ENCODE measurements around the gene CTNND2. TPM values are rescaled to one million over a fixed set of nuclear protein-coding genes. Genes with fewer than 3 reads are reported as not detected.
"Not testable (repeated sequence)": the region's sequence is repeated elsewhere in the genome, so short reads cannot be mapped to it uniquely, and the experiment has no call there.

Gene CTNND2
- total RNA-seq, 1 donor from 2014 or later = 1.1 TPM

GRCh38 chr5:11869203-11869602 lies 35.0 kb downstream of the CTNND2 start:
- DNase-seq (ENCODE audit: low spot score) (no peak), ATAC-seq (no peak)

DNA sequence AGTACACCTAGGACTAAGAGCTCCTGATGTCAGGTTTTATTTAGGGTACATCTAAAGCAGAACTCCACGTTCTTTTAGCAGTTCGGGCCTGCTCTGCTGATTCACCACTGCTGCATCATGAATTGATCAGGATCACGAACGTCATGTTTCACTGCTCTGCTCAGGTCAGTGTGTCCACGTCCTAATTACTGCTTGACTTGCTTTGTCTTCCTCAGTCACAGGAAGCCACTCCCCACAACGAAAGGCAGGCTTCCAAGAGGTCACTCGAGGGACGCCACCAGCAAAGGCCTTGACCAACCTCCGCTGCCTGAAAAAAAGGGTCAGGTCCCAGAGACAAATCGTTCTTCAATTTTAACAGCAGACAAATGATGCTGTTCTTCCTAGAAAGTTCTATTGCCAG lies 40.3 kb downstream of the CTNND2 start:
- no peak for DNase-seq (ENCODE audit: low spot score)
- no peak for ATAC-seq

DNA sequence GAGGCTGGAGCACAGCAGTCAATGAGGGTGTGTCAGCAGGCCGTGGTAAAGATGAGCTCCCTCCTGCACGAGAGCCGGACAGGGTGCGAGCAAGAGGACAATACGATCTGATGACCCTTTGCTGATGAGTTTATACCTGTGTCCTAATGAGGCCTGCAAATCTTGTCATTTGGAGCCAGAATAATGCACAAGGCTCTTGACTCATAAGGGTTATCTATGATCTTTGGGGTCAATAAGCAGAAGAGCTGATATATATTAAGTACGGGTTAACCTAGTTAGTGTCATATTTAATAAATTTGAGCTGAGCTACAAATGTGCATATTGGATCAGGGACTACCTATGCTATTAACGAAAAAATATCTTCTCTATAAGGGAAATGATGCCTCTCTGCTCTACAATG lies 46.9 kb downstream of the CTNND2 start:
- no peak for DNase-seq (ENCODE audit: low spot score)

GRCh38 chr5:11854936-11855335 lies 49.3 kb downstream of the CTNND2 start:
- DNase-seq (ENCODE audit: low spot score) = no peak
- ATAC-seq = no peak

More for the DNA sequence above, 46.9 kb downstream of the CTNND2 start:
- no peak for ATAC-seq

- ATAC-seq = no peak
Measured at GRCh38 chr5:11853796-11854195, 50.5 kb downstream of the CTNND2 start.

GRCh38 chr5:11853140-11853539 lies 51.1 kb downstream of the CTNND2 start:
- ATAC-seq (no peak), DNase-seq (ENCODE audit: low spot score) (no peak)

More at GRCh38 chr5:11853796-11854195, 50.5 kb downstream of the CTNND2 start:
- DNase-seq (ENCODE audit: low spot score) = no peak

GRCh38 chr5:11852717-11853087 lies 51.5 kb downstream of the CTNND2 start:
- ATAC-seq = no peak

DNA sequence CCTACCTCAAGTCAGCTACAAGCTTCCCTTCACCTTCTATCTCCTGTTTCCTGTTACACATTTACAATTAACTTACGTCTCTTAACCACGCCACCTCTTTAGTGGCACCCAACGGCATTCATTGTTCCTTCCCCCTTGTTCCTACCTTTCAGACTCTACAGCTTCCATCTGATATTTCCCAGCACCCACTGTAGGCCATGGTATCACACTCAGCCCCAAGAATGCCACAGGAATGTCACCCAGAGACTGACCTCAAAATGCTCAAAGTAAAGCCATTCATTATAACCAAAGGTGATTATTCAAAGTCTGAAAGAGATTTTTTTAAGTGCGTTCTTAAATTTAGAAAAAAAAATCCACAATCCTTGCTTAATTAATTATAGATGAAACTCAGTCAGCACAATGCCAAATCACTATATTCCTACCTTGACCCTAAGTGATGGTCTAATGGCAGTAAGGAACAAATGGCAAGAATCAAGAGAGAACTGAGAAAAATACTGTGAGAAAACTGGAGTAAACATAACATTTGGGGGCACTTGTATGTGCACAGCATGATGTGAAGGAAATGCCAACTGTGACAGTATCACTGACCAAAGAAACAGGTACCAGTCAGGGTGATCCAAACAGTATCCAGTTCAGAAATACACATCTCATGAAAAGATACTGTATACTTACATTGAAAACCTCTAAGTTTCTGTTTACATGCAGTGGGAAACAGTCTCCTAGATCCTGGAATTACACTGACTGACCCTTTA lies 52.1 kb downstream of the CTNND2 start:
- ATAC-seq = no peak

More at GRCh38 chr5:11852717-11853087, 51.5 kb downstream of the CTNND2 start:
- no peak for DNase-seq (ENCODE audit: low spot score)

DNA sequence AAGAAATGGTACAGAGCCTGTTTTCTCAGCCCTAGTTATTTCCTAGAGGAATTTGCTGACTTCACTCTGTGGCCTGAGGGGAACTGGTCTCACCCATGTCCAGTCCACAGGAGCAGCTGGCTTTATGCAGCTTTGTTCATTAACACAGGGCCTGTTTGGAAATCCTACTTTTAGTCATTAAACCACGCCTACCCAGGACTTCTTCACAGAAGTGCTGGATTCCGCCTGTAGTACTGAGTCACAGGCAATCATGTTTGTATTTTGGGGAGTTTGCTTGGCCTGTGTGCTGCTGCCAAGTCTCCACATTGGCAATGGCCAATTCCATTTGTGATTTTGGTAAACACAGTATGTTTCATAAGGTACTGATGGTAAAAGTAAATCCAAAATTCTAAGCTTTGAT lies 52.8 kb downstream of the CTNND2 start:
- peak; percentile 27 for ATAC-seq
- no peak for DNase-seq (ENCODE audit: low spot score)

More for the DNA sequence above, 52.1 kb downstream of the CTNND2 start:
- DNase-seq (ENCODE audit: low spot score) = no peak

DNA sequence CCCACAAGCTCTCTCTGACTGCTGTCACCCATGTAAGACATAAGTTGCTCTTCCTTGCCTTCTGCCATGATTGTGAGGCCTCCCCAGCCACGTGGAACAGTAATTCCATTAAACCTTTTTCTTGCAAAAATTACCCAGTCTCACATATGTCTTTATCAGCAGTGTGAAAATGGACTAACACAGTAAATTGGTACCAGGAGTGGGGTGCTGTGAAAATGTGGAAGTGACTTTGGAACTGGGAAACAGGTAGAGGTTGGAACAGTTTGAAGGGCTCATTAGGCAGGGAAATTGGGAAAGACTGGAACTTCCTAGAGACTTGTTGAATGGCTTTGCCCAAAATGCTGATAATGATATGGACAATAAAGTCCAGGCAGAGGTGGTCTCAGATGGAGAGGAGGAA lies 75.7 kb downstream of the CTNND2 start:
- not testable (repeated sequence) for DNase-seq (ENCODE audit: low spot score); ATAC-seq

DNA sequence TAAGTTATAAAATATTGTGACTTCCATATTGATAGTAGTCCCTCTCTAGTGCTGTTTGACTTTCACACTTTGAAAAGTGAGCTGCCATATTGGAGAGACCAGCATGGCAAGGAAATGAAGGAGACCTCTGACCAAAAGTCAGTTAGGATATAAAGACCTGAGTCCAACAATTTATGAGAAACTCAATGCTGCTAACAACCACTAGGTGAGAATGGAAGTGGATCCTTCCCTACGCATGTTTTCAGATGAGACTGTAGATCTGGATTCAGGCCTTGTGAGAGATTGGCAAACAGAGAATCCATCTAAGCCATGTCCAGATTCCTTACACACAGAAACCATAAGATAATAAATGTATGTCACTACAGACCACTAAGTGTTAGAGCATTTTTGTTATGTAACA lies 81.6 kb downstream of the CTNND2 start:
- DNase-seq (ENCODE audit: low spot score) (no peak), ATAC-seq (no peak)

DNA sequence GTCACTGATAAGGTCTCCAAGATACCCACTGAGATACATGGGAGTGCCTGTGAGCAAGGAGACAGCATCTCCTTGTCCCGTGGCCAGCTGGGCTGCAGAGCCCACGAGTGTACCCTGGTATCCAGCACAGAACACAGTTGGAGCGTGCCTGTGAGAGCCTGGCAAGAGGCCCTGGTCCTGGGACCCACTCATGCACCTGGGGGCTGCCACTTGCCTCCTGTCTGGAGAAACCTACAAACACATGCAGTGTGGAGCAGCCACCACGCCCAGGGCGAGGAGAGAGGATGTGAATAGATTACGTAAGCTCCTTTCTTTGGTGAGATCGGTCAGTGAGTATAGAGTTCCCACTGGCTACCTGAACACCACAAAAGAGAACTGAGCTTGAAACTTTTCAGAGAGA lies 88.3 kb downstream of the CTNND2 start:
- ATAC-seq = no peak
- DNase-seq (ENCODE audit: low spot score) = no peak

DNA sequence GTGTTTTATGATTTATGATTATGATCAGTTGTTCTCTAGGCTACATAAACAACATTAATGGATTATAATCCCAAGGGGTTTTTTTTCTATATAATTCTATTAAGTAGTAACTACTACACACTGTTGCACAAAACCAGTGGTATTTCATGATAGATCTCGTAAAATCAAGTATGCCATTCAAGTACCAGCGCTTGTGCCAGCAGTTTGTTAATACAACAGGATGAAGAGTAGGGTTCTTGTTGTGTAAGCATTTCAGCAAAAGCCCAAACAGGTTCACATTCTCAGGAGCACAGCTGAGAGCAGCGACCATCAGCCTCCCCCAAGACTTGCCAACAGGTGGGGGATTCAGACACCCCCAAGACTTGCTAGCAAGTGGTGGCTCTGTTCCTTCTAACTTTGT lies 88.8 kb downstream of the CTNND2 start:
- DNase-seq (ENCODE audit: low spot score) (no peak), ATAC-seq (no peak)

- ATAC-seq = no peak
- no peak for DNase-seq (ENCODE audit: low spot score)
Measured at GRCh38 chr5:11814373-11814772, 89.9 kb downstream of the CTNND2 start.

- no peak for ATAC-seq
- DNase-seq (ENCODE audit: low spot score) = no peak
Measured at GRCh38 chr5:11809407-11809806, 94.8 kb downstream of the CTNND2 start.

DNA sequence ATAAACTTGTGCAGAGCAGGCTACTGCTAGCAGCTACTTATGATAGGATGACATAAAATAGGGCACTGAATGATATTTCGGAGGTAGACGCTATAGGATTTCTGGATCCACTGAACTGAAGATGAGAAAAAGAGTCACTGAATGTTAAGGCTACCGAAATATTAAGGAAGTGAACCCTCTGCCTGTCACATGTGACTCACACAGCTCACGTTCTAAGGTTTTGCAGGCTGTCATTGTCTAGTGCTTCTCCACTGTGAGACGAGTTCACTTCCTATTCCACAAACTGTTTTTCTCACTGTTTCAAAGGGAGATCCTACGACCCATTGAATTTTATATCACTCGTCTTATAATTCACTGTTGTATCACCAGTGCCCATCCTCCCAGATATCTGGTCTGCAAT lies 100.8 kb downstream of the CTNND2 start:
- ATAC-seq (no peak), DNase-seq (ENCODE audit: low spot score) (no peak)

- ATAC-seq = no peak
- no peak for DNase-seq (ENCODE audit: low spot score)
Measured at GRCh38 chr5:11801061-11801460, 103.2 kb downstream of the CTNND2 start.

- ATAC-seq (no peak), DNase-seq (ENCODE audit: low spot score) (no peak)
Measured at GRCh38 chr5:11797132-11797531, 107.1 kb downstream of the CTNND2 start.

- DNase-seq (ENCODE audit: low spot score) = no peak
- no peak for ATAC-seq
Measured at GRCh38 chr5:11793396-11793795, 110.8 kb downstream of the CTNND2 start.

- DNase-seq (ENCODE audit: low spot score) (no peak), ATAC-seq (no peak)
Measured at GRCh38 chr5:11792621-11793020, 111.6 kb downstream of the CTNND2 start.

DNA sequence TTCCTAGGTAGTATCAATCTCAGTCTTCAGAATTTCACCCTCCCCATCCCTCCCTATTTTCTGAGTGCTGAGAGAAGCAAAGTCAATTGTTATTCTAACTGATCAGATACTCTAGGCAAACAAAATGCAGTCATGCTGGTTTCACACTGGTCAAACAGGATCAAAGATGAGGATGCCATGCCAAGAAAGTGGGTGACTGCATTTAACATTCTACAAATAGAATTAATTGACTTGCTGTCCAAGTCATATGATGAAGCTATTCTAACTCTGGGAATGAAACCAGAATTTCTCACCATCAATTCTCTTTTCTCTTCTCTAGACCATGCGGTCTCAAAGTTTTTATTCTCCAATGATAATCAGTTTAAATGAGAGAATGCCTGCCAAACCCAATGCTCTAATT lies 112.5 kb downstream of the CTNND2 start:
- ATAC-seq (no peak), DNase-seq (ENCODE audit: low spot score) (no peak)

DNA sequence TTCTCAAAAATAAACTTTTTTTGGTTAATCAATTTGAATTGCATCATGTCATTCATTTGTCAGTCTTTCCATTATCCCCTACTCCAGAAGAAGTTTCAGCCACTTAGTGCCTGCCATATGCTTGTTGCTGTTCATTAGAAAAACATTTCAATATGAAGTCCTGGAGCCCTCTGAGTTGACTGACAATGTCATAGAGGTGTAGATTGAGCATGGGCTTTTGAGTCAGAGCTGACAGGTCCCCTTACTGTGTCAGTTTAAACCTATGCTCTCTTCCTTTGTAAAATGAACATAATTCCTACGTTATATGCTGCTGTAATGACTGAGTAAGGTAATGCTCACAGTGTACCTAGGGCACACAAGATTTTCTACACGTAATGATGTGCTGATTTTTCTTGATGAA lies 114.0 kb downstream of the CTNND2 start:
- no peak for DNase-seq (ENCODE audit: low spot score)
- ATAC-seq = no peak

GRCh38 chr5:11785771-11786352 lies 118.4 kb downstream of the CTNND2 start:
- DNase-seq (ENCODE audit: low spot score) = no peak
- ATAC-seq = no peak
